Common myeloid progenitor, CD34-positive (primary cell): ENCODE data around the gene MEF2A.

ENCODE experiments used
- CTCF ChIA-PET: fragments of 350-600 bp; sonication (Branson Sonifier 250); formaldehyde crosslinking; loops from one replicate; lab custom pipeline; 2021; ENCODE audit warnings: antibody characterized with exemption; lab: Charles Lee
- POLR2A ChIA-PET: fragments of 350-600 bp; sonication (Branson Sonifier 250); formaldehyde crosslinking; loops from one replicate; lab custom pipeline; 2021; ENCODE audit warnings: antibody characterized with exemption; lab: Charles Lee
- DNase-seq, 3 donors: peaks; one replicate each; pipeline versions ENCODE4 v3.0.0 to v3.0.0-alpha.2; 2013
- H3K27ac ChIP-seq, 2 experiments: 1 replicate in 1 of 2; 2 replicates in 1 of 2; pipeline ENCODE4 v1.7.0; 2013; ENCODE audit warnings: inconsistent platforms in 2 of 2, low read length in 2 of 2, mild to moderate bottlenecking in 2 of 2, low read depth in 1 of 2, moderate library complexity in 1 of 2; ENCODE audit not compliant: severe bottlenecking in 2 of 2, insufficient read depth in 1 of 2, poor library complexity in 1 of 2
- H3K27me3 ChIP-seq, 5 experiments: replicated peaks in 2 of 5; 1 replicate in 3 of 5; 2 replicates in 2 of 5; pipeline versions ENCODE4 v1.6.1 to v1.7.0; 2013; ENCODE audit warnings: low read length in 4 of 5, mild to moderate bottlenecking in 2 of 5, moderate library complexity in 2 of 5, inconsistent platforms in 1 of 5; ENCODE audit not compliant: insufficient read depth in 5 of 5, control insufficient read depth in 4 of 5
- H3K36me3 ChIP-seq, 4 experiments: 1 replicate in 2 of 4; 2 replicates in 2 of 4; pipeline versions ENCODE4 v1.6.1 to v1.7.0; 2013; ENCODE audit warnings: low read length in 3 of 4, control low read depth in 1 of 4, mild to moderate bottlenecking in 1 of 4; ENCODE audit not compliant: control insufficient read depth in 4 of 4, insufficient read depth in 4 of 4
- H3K4me1 ChIP-seq, 4 experiments: 1 replicate in 3 of 4; 2 replicates in 1 of 4; pipeline versions ENCODE4 v1.6.1 to v1.7.1; 2013; ENCODE audit warnings: low read length in 3 of 4, mild to moderate bottlenecking in 3 of 4, control low read depth in 1 of 4, inconsistent platforms in 1 of 4, moderate library complexity in 1 of 4; ENCODE audit not compliant: control insufficient read depth in 4 of 4, insufficient read depth in 4 of 4; ENCODE audit errors: control extremely low read depth in 1 of 4
- H3K4me3 ChIP-seq, 7 experiments: 1 replicate in 4 of 7; 2 replicates in 3 of 7; pipeline versions ENCODE4 v1.5.1 to v1.7.0; 2013; ENCODE audit warnings: mild to moderate bottlenecking in 7 of 7, low read length in 6 of 7, moderate library complexity in 6 of 7, inconsistent platforms in 2 of 7, low read depth in 2 of 7, control low read depth in 1 of 7; ENCODE audit not compliant: insufficient read depth in 4 of 7, control insufficient read depth in 1 of 7; ENCODE audit errors: extremely low read depth in 1 of 7
- H3K9me3 ChIP-seq, 5 experiments: 1 replicate in 4 of 5; 2 replicates in 1 of 5; pipeline versions ENCODE4 v1.6.1 to v1.7.1; 2013; ENCODE audit warnings: low read length in 4 of 5, mild to moderate bottlenecking in 2 of 5, inconsistent platforms in 1 of 5, low read depth in 1 of 5, moderate library complexity in 1 of 5; ENCODE audit not compliant: control insufficient read depth in 4 of 5, insufficient read depth in 2 of 5; ENCODE audit errors: control extremely low read depth in 1 of 5
- WGBS: methylation state at CpG from one replicate; pipeline ENCODE4 v1.1.5; 2013; ENCODE audit not compliant: insufficient coverage; 5-methylcytosine and 5-hydroxymethylcytosine counted together

MEF2A gene

GRCh38 chr15:99722406-99722805 is 156.6 kb downstream of the MEF2A start:
- ChIA-PET POLR2A (no interaction called here), CTCF (interaction anchor here (0.8 to 1.0 kb wide), 2 partner anchors 435 to 450 kb away, joined by 3 read pairs; no protein-coding TSS in a partner anchor)
- H3K27ac ChIP-seq = no peak overlapping the region
- no peaks in the 10 kb centered on the region for H3K27me3 ChIP-seq
- H3K36me3 ChIP-seq = peaks cover 0 to 8% (median 1%) of the 10 kb centered on the region in 4 experiments
- H3K4me3 ChIP-seq = no peak overlapping the region
- 100% methylated on average over 2 of the region's 3 CpGs for WGBS
- peaks cover 0 to 11% (median 0%) of the 10 kb centered on the region in 5 experiments for H3K9me3 ChIP-seq
- DNase-seq = no peak
- H3K4me1 ChIP-seq = peaks cover 0 to 19% (median 4%) of the 10 kb centered on the region in 4 experiments

GRCh38 chr15:99726333-99726732 is 160.5 kb downstream of the MEF2A start:
- no peaks in the 10 kb centered on the region for H3K27me3 ChIP-seq
- whole genome bisulfite sequencing = 84% methylated on average over 7 of the region's 7 CpGs
- H3K4me1 ChIP-seq = peaks cover 0 to 5% (median 1%) of the 10 kb centered on the region in 4 experiments
- POLR2A ChIA-PET = no interaction called here
- H3K27ac ChIP-seq = no peak overlapping the region
- H3K9me3 ChIP-seq = peaks cover 0 to 11% (median 0%) of the 10 kb centered on the region in 5 experiments
- no peak overlapping the region for H3K4me3 ChIP-seq
- peaks cover 0 to 17% (median 5%) of the 10 kb centered on the region in 4 experiments for H3K36me3 ChIP-seq
- CTCF ChIA-PET = interaction anchor here (1.4 to 2.0 kb wide), 2 partner anchors 10 to 22 kb away, joined by 3 to 7 read pairs; no protein-coding TSS in a partner anchor
- no peak for DNase-seq

GRCh38 chr15:99727330-99727729 is 161.5 kb downstream of the MEF2A start:
- ChIA-PET POLR2A (no interaction called here), CTCF (interaction anchor here (0.6 kb wide), 1 partner anchor 464 kb away, joined by 3 read pairs; no protein-coding TSS in a partner anchor)
- peaks cover 0 to 11% (median 0%) of the 10 kb centered on the region in 5 experiments for H3K9me3 ChIP-seq
- no peak overlapping the region for H3K4me3 ChIP-seq
- peaks cover 0 to 17% (median 5%) of the 10 kb centered on the region in 4 experiments for H3K36me3 ChIP-seq
- H3K4me1 ChIP-seq = peaks cover 3 to 12% (median 4%) of the 10 kb centered on the region in 4 experiments
- no peak for DNase-seq
- H3K27ac ChIP-seq = no peak overlapping the region
- WGBS = 83% methylated on average over 1 of the region's 1 CpG
- peaks cover 0 to under 1% (median 0%) of the 10 kb centered on the region in 5 experiments for H3K27me3 ChIP-seq

- WGBS = 78% methylated on average over 6 of the region's 7 CpGs
- no peak for DNase-seq
- Histone ChIP-seq H3K36me3 (peaks cover 0 to 17% (median 5%) of the 10 kb centered on the region in 4 experiments), H3K27ac (no peak overlapping the region), H3K9me3 (peaks cover 0 to 11% (median 0%) of the 10 kb centered on the region in 5 experiments), H3K27me3 (peaks cover 0 to 4% (median 0%) of the 10 kb centered on the region in 5 experiments), H3K4me1 (peaks cover 5 to 16% (median 7%) of the 10 kb centered on the region in 4 experiments), H3K4me3 (no peak overlapping the region)
- POLR2A ChIA-PET = no interaction called here
- CTCF ChIA-PET = interaction anchor here (0.6 kb wide), 1 partner anchor 465 kb away, joined by 3 read pairs; no protein-coding TSS in a partner anchor
Measured at GRCh38 chr15:99727733-99728132, 161.9 kb downstream of the MEF2A start.

- Histone ChIP-seq H3K27me3 (peaks cover 0 to 4% (median 0%) of the 10 kb centered on the region in 5 experiments), H3K9me3 (peaks cover 0 to 11% (median 0%) of the 10 kb centered on the region in 5 experiments), H3K4me1 (peaks cover 5 to 23% (median 14%) of the 10 kb centered on the region in 4 experiments), H3K36me3 (peaks cover 0 to 17% (median 5%) of the 10 kb centered on the region in 4 experiments), H3K4me3 (no peak overlapping the region), H3K27ac (no peak overlapping the region)
- WGBS = 97% methylated on average over 6 of the region's 6 CpGs
- ChIA-PET CTCF (interaction anchor here (1.3 kb wide), 1 partner anchor 628 kb away, joined by 3 read pairs; no protein-coding TSS in a partner anchor), POLR2A (no interaction called here)
- no peak for DNase-seq
Measured at GRCh38 chr15:99728916-99729315, 163.1 kb downstream of the MEF2A start.

- ChIA-PET CTCF (interaction anchor here (1.3 kb wide), 1 partner anchor 628 kb away, joined by 3 read pairs; no protein-coding TSS in a partner anchor), POLR2A (no interaction called here)
- peaks cover 0 to 4% (median 0%) of the 10 kb centered on the region in 5 experiments for H3K27me3 ChIP-seq
- H3K36me3 ChIP-seq = peaks cover 0 to 17% (median 5%) of the 10 kb centered on the region in 4 experiments
- 99% methylated on average over 8 of the region's 11 CpGs for WGBS
- no peak overlapping the region for H3K27ac ChIP-seq
- peaks cover 5 to 23% (median 14%) of the 10 kb centered on the region in 4 experiments for H3K4me1 ChIP-seq
- DNase-seq = no peak
- H3K4me3 ChIP-seq = no peak overlapping the region
- H3K9me3 ChIP-seq = peaks cover 0 to 11% (median 0%) of the 10 kb centered on the region in 5 experiments
Measured at GRCh38 chr15:99729327-99729726, 163.5 kb downstream of the MEF2A start.

GRCh38 chr15:99729920-99730319 is 164.1 kb downstream of the MEF2A start:
- Histone ChIP-seq H3K4me3 (no peak overlapping the region), H3K27ac (no peak overlapping the region), H3K36me3 (peaks cover 0 to 17% (median 5%) of the 10 kb centered on the region in 4 experiments), H3K4me1 (peaks cover 5 to 23% (median 14%) of the 10 kb centered on the region in 4 experiments), H3K27me3 (peaks cover 0 to 4% (median 0%) of the 10 kb centered on the region in 5 experiments), H3K9me3 (peaks cover 0 to 8% (median 0%) of the 10 kb centered on the region in 5 experiments)
- ChIA-PET POLR2A (no interaction called here), CTCF (interaction anchor here (1.3 kb wide), 1 partner anchor 629 kb away, joined by 3 read pairs; no protein-coding TSS in a partner anchor)
- DNase-seq = peak; percentile 14 to 42 (median 26)
- 100% methylated on average over 2 of the region's 3 CpGs for WGBS
